HTERT RPE-1 (cell line): ENCODE data around the gene STX4.

Experiments
- in situ Hi-C: fragments of 300-500 bp; cut with MboI; formaldehyde crosslinking; loops from 4 replicates; pipeline ENCODE4 v1.14.3; 2020; ENCODE audit warnings: low sequenced_read_pairs

STX4 gene

DNA sequence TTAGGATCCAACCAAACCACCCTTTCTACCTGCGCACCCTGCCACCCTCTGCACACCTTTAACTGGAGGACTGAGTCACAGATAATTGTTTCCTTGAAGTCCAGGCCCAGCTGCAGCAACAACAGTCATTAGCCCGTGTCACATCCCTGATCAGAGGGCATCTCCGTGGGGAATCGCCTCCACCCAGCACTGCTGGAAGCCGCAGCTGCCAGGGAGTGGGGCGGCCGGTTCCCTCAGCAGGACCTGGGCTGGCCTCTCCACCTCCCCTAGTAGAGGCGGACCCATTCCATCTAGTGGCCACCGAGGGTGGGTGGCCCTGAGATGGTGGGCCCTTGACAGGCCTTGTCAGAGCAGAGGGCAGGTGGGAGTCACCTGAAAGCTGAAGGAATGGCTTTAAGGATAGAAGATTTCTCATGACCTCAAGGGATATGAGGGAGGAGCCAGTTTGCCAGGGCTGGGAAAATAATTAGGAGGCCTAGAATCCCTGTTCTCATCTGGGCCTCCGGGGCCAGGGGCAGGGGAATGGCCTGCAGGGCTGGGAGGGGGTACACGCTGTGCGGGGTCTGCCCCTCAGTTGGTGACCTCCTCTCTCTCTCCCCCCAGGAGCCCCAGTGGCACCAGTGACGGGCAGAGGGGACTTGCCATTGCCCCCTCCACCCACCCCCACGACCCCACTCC is 49.1 kb downstream of the STX4 start:
- in situ Hi-C loops: no loop called here

DNA sequence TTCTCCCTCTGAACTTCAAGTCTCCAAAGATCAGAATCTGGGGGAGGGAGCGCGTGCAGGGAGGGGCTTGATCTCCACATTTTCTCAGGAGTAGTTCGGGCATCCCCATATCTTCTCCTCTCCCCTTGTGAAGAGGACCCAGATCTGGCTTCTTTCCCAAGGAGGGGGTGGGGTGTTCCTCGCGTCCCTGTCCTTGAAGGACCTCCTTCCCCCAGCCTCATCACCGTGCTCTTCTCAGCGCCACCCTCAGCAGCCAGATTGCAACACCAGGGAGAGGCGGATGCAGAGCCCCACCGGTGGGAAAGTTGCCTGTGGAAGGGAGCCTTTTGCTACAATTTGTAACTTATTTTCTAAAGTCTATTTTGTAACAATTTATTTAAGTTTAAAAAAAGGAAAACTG is 49.7 kb downstream of the STX4 start:
- in situ Hi-C loops: no loop called here

DNA sequence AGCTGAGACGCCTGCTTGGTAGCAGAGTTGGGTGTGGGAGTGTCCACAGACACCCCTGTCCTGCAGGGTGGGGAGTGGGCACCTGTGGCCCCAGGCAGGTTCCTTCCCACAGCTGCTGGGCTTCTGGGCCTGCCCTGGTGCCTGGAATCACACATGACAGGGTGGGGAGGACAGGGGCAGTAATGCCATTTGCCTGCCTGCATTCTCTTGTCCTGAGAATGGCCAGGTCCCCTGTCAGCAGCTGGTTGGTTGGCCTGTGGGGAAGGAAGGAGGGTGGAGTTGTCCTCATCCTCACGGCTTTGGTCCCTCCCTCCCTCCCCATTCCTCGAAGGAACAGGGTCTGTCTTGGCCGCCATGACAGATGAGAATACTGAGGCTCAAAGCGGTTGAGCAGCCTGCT is 50.2 kb downstream of the STX4 start:
- in situ Hi-C loops: no loop called here

DNA sequence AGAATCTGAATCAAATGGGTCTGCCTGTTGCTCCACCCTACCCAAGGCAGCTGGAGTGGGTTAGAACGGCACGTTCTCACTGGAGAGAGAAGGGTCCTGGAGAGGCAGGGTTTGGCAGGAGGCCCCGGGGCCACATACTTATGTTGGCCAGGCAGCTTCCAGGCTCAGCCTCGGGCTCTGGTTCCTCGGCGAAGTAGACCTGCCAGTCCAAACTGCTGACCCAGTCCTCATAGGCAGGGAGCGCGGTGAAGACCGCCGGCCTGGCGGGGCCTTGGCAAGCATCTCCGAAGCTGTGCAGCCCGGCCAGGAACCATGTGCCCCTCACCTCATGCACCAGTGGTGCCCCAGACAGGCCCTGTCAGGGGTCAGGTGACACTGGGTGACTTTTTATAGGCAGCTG is 50.6 kb downstream of the STX4 start:
- in situ Hi-C loops: no loop called here

DNA sequence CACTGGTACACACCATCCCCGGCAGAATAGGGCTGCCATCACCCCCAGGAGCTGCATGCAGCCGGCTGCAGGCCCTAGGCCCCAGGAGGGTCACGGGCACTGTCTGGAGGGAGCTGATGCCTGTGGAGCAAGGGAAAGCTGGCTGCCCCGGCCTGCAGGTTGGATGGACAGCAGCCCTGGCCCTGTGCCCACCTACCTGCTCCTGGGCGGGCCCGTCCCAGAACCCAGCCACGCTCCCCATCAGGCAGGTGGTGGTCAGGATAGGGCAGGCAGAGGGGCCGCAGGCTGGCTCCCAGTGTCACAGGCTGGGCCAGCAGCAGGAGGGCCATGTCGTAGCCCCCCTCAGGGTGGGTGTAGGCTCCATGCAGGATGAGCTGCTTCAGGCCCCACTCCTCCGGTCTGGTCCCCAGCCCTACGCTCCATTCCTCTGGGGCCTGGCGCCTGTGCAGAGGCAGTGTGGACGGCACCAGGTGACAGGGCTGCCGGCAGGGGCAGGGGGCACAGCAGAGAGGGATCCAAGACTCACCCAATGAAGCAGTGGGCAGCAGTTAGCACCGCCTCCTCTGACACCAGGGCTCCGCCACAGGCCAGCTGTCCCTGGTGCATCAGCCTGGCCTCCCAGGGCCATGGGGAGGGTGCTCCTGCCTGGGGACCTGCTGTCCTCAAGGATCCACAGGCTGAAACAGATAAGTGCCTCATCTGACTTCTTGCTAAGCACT is 51.4 kb downstream of the STX4 start:
- in situ Hi-C loops: no loop called here

DNA sequence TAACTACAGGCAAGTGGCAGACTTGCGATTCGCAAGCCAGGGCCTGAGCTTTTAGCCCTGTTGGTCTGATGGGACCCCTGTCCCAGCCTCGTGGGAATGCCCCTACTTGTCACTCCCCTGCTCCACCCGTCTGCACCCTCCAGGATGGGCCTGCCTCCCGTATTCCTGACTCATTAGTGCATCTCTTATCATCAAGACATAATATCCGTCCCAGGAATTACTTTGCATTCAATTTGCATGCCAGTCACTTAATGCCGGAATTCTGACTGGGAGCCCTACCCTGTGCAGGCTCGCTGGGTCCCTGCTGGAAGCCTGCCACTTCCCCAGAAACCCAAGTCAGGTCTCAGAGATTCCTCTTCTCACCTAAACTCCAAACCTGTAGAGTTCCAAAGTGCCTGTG is 52.1 kb downstream of the STX4 start:
- in situ Hi-C loops: no loop called here

DNA sequence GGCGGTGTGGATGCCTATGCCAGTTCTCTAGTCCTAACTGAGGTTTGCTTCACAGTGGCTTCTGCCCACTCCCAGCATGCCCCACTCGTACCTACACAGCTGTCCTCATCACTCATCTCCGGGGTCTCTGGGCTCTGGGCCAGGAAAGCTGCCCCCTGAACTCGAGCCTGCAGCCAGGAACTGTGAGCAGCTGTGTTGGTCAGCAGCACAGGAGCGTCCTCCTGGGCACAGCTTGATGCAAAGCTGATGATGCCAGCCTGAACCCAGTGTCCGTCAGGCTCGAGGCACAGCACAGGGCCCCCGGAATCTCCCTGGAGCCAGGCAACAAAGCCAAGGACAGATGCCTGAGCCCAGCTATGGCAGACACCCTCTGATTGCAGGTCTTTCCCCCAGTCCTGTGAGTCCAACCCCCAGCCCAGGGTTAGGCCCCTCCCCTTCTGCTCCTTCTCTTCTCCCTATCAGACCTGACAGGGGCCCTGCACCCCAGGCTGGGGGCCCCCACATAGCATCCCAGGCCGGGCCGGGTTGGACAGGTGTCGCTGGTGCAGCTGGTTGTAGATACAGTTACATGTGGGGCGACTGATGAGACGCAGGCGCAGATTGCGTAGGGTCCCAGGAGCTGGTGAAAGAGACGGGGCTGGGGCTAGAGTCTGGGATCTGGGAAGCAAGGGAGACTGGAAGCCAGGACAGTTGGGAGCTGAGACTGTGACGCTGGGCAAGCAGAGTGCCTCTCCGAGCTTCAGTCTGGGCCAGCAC is 52.7 kb downstream of the STX4 start:
- in situ Hi-C loops: no loop called here

DNA sequence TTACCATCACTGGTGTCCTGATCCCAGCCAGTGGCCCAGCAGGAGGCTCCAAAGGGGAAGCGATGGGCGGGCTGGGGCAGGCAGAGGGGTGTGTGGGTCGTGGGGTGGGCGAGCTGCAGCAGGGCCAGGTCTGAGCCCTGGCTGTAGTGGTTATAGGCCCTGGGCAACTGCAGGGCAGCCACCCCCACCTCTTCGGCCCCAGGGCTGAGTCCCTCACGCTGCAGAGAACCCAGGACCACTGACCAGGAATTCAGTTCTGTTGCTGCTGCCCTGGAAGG is 53.2 kb downstream of the STX4 start:
- in situ Hi-C loops: no loop called here

DNA sequence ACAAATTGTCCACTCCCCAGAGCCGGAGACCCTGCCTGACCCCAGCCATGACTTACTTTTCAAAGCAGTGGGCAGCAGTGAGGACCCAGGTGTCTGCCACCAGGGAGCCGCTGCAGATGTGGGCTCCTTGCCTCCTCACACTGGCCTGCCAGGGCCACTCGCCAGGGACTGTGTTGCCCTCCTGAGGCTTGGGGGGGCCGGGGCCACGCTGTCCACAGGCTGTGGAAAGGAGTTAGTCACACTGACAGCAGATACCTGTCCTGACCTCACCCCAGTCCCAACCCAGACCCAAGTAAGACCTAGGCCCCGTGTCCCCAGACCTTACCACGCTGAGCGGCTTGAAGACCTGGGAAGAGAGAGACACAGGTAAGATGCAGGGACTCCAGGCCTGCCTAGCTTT is 54.1 kb downstream of the STX4 start:
- in situ Hi-C loops: no loop called here

DNA sequence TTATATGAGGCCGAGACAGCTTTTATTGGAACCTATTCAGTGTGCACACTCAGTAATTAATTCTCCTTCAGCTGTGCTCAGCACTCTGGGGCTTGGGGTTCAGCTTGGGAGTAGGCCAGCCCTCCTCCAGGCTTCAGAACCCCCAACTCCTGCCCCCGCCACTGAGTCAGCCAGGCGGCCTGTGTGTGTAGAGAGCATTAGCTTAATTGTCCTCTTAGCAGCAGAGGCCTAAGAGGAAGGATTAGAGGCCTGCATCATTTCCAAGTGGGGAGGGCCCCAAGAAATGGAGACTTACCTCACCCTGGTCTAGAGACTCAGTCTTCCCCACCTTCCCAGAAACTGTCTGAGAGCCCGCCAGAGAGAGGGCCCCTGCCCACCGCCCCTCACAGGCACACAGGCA is 54.6 kb downstream of the STX4 start:
- in situ Hi-C loops: no loop called here

DNA sequence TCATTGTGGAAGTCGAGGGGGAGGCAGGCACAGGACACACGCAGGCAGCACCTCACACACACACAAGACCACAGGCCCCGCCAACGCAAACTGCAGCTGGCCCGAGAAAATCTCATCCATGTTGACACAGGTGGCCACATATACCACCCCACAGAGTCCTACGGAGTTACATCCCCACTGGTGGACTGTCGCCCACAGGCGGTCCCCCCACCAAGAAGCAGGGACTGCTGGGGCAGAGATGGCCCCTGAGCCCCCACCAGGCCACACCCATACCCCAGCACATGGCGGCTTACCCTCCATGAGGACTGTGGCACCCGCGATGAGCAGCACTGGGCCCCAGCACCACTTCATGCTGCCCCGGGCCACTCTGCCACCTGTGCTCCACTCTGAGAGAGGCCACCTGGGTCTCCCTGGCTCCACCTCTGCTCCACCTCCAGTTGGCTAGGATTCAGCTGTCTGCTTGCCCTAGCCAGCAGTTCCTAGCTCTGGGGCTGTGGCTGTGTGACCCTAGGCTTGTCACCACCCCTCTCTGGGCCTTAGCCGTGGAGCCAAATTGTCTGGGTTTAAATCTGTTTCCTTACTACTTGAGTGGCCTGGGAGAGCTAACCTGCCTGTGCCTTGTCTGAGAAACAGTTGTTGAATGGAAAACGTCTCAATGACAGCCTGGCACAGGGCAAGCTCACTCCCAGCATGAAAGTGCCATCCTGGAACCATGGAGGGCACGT is 55.3 kb downstream of the STX4 start, which contains the start of gene PRSS53:
Gene PRSS53, minus strand, starts transcription at position 485 of the 725 bp plus-strand sequence. Its CDS starts 134 bp downstream, at position 351.
- in situ Hi-C loops: no loop called here

DNA sequence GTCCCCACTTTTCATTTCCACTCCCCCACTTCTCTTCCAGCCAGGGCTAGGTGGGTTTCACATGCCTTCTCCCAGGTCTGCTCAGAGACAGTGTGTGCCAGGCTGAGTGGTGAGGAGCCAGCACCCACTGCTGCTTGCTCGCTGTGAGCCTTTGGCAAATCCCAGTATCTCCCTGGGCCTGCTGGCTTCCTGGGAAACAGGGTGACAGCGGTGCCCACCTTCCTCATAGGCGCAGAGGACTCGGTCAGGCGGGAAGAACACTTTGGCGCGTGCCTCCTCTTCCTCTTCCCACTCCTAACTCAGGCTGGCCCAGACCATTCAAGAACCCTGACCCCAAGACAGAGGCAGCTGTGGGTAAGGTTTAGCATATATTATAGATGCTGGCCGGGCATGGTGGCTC is 55.8 kb downstream of the STX4 start:
- in situ Hi-C loops: no loop called here
